A549 (cell line): Measurements from ENCODE around the gene BABAM2.

Source experiments
- POLR2AphosphoS2 ChIP-seq: conservative IDR thresholded peaks from 2 replicates; pipeline ENCODE4 v1.6.1; 2012; ENCODE audit warnings: low read length, improper control_type of control experiment, inconsistent platforms
- TF ChIP-seq, protein P1 (sequence below): IDR thresholded peaks from 2 replicates; pipeline ENCODE4 v1.6.1; 2012
- TF ChIP-seq, protein P2 (sequence below): fragments of >200 bp; sonication (Bioruptor Twin); formaldehyde crosslinking; IDR thresholded peaks from 3 replicates; pipeline ENCODE4 v1.5.1; 2016

DNA sequence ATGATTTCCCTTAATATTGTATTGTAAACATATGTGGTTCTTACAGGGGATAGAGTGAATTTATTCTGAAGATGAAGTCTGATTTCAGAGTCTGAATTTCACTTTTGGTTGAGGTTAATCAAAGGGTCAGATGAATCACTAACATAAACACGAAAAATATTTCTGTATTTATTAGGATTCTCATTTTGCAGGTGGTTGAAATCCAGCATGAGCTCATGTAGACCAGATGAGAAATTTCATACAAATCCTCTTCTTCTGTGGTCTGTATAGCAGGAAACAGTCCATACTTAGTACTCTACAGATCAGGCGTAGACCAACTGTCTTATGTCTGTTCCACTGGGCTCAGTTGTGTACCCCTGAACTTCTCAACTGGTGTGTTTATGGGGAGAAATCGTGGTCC is 157.8 kb downstream of the BABAM2 start:
- TF ChIP-seq, protein P1, sequence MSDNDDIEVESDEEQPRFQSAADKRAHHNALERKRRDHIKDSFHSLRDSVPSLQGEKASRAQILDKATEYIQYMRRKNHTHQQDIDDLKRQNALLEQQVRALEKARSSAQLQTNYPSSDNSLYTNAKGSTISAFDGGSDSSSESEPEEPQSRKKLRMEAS: no peak
- no peak for TF ChIP-seq POLR2AphosphoS2
- TF ChIP-seq, protein P2, sequence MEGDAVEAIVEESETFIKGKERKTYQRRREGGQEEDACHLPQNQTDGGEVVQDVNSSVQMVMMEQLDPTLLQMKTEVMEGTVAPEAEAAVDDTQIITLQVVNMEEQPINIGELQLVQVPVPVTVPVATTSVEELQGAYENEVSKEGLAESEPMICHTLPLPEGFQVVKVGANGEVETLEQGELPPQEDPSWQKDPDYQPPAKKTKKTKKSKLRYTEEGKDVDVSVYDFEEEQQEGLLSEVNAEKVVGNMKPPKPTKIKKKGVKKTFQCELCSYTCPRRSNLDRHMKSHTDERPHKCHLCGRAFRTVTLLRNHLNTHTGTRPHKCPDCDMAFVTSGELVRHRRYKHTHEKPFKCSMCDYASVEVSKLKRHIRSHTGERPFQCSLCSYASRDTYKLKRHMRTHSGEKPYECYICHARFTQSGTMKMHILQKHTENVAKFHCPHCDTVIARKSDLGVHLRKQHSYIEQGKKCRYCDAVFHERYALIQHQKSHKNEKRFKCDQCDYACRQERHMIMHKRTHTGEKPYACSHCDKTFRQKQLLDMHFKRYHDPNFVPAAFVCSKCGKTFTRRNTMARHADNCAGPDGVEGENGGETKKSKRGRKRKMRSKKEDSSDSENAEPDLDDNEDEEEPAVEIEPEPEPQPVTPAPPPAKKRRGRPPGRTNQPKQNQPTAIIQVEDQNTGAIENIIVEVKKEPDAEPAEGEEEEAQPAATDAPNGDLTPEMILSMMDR: no peak
